Sigmoid colon (tissue), 4 donors: ENCODE data around the gene BDKRB1.

Experiments used
- EP300 ChIP-seq, 4 donors: sonication (generic); formaldehyde crosslinking; IDR thresholded peaks; one replicate each; pipeline ENCODE4 v1.6.1; 2017; ENCODE audit warnings: antibody characterized with exemption in 4 of 4
- POLR2A ChIP-seq, 2 donors: fragments of 450-650 bp; IDR thresholded peaks; one replicate each; pipeline ENCODE4 v1.6.1; 2016; ENCODE audit warnings: antibody characterized with exemption in 2 of 2, mild to moderate bottlenecking in 2 of 2, moderate library complexity in 2 of 2
- POLR2AphosphoS5 ChIP-seq, 4 donors: sonication (generic); formaldehyde crosslinking; IDR thresholded peaks; one replicate each; pipeline ENCODE4 v1.6.1; 2017; ENCODE audit warnings: antibody characterized with exemption in 4 of 4
- TF ChIP-seq, protein P1 (sequence below), 4 experiments: fragments of 450-650 bp in 3 of 4; fragments of 200-600 bp in 1 of 4; IDR thresholded peaks; one replicate each; pipeline ENCODE4 v1.5.1; 2016 to 2019; ENCODE audit warnings: antibody characterized with exemption in 4 of 4, mild to moderate bottlenecking in 3 of 4, moderate library complexity in 2 of 4

DNA sequence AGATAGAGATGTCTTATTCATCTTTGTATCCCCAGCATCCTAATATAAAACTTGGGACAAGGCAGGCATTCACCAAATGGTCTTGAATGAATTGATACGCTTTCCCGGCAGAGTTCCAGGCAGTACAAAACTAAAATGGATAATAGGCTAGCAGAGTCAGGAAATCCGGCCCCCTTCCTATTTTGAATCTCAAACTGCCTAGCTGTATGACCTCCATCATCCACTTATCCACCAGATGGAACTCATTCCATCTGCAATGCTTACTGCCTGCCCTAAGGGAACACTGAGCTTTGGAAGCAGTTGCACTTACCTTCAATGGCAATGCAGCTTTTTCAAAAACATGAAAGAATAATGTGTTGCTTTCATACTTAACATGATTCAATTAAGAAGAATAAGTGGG is 43.4 kb downstream of the BDKRB1 start:
- TF ChIP-seq, protein P1, sequence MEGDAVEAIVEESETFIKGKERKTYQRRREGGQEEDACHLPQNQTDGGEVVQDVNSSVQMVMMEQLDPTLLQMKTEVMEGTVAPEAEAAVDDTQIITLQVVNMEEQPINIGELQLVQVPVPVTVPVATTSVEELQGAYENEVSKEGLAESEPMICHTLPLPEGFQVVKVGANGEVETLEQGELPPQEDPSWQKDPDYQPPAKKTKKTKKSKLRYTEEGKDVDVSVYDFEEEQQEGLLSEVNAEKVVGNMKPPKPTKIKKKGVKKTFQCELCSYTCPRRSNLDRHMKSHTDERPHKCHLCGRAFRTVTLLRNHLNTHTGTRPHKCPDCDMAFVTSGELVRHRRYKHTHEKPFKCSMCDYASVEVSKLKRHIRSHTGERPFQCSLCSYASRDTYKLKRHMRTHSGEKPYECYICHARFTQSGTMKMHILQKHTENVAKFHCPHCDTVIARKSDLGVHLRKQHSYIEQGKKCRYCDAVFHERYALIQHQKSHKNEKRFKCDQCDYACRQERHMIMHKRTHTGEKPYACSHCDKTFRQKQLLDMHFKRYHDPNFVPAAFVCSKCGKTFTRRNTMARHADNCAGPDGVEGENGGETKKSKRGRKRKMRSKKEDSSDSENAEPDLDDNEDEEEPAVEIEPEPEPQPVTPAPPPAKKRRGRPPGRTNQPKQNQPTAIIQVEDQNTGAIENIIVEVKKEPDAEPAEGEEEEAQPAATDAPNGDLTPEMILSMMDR (IDR thresholded peaks at IDR 0.05): no peak
- no peak for TF ChIP-seq POLR2AphosphoS5 (IDR thresholded peaks at IDR 0.05)
- no peak for TF ChIP-seq EP300 (IDR thresholded peaks at IDR 0.05)
- TF ChIP-seq POLR2A (IDR thresholded peaks at IDR 0.05): no peak
